Measurements from ENCODE around the gene TIGIT.

The TIGIT gene

DNA sequence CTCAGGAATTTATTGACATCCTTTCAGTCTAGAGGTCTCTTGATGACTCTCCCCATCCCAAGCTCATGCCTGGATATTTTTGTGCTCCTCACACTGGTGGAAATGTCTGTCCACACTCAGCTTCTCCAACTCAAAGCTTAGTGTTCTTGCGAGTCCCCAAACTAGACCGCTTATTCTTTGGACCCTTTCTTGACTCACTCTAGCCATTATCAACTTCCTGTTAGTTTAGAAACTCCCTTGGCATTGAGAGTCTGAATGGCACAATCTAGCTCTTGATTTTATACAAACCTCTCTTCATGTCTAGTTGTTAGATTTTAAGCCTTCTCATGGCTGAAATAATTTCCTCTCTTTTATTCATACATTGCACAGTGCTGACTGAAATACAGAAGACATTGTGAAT is 19.6 kb downstream of the TIGIT start:
- no peak for DNase-seq

GRCh38 chr3:114314282-114314681 is 20.5 kb downstream of the TIGIT start:
- no peak for DNase-seq

- no peak for DNase-seq
Observed at GRCh38 chr3:114318295-114318694, 24.5 kb downstream of the TIGIT start.

DNA sequence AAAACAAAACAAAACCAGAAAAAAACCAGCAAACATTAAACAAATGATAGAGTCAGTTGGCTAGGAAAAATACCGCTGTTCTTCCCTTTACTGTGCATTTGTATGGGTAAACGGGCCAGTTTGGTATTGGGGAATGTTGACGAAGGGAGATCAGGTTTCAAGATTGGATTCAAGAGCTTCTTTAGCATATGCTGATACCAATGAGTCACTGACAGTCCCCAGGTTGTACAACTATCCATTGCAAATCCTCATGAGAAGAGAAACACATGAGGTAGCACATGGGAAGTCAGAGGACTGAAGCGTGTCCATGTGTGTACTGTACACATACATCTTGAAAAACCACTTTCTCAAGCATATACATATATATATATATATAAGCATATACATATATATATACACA is 25.6 kb downstream of the TIGIT start:
- DNase-seq: no peak

- no peak for DNase-seq
Observed at GRCh38 chr3:114320246-114320645, 26.4 kb downstream of the TIGIT start.

DNA sequence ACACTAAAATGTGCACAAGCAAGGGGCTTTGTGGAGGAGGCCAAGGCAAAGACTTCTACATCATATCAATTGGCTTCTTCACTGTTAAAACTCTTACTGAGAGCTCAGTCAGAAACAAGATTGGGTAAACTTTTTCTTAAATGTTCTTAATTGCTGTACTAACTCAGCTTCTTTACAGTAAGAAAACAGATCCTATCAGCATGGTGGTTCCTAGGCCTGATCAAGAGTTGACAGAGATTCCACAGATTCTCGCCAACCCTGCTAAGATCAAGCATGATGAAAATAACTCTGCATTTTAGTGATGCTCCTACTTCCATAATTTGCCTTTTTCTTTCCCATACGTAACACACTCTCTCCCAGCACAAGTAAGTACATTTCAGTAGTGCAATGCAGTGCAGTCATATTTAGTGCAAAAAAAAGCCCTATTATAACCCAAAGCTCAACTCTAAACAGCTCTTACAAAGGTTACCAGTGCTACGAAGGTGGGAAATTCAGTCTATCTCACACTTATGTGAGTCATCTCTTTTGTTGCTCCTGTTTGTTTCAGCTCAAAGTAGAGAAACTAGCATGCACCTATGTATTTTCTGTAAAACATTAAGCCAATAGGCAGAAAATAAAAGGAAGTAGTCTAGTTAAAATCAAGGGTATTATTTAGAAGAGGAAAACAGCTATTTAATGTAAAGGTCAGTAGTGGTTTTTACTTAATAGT is 29.9 kb downstream of the TIGIT start:
- no peak for DNase-seq

DNA sequence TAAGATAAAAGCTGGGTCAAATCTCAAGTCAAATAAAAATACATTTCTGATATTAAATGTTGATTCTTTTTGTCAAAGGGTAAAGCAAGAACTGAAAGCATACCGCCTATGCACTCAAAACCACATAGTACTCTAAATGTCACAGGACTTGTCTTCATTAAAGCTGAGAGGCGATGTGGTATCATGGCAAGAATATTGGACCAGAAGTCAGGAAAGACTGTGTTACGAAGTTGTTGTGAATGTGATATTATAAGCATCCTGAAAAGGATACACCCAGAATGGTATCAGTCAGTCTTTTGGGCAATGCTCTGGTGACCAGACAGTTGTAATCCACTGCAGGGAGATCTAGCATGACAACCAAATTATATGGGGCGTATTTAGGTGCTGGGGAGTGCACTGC is 33.8 kb downstream of the TIGIT start:
- no peak for DNase-seq

- DNase-seq: no peak
Observed at GRCh38 chr3:114328345-114328744, 34.5 kb downstream of the TIGIT start.

DNA sequence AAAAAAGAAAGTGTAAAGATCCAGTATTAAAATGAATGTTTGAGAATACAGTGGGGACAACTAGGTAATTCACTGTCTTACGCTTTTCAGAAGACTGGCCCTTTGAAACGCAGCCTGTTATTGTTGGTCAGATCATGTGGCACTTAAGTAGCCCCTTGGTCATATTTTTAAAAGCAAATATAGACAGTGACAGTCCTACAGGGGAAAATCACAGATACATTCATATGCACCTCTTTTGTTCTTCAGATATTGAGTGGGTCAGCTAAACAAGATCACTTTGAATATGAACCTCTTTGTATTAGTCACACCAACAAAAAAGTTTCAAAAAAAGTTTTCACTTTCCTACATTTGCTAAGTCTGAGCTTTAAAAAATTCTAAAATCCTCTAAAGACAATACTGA is 36.0 kb downstream of the TIGIT start:
- no peak for DNase-seq

- no peak for DNase-seq
Observed at GRCh38 chr3:114331007-114331406, 37.2 kb downstream of the TIGIT start.

- DNase-seq: no peak
Observed at GRCh38 chr3:114331710-114332109, 37.9 kb downstream of the TIGIT start.

- DNase-seq: no peak
Observed at GRCh38 chr3:114332342-114333179, 38.7 kb downstream of the TIGIT start.

GRCh38 chr3:114333180-114333922 is 39.5 kb downstream of the TIGIT start:
- DNase-seq: no peak

- no peak for DNase-seq
Observed at GRCh38 chr3:114333923-114334240, 40.1 kb downstream of the TIGIT start.

- no peak for DNase-seq
Observed at GRCh38 chr3:114336122-114336697, 42.4 kb downstream of the TIGIT start.

GRCh38 chr3:114336857-114337256 is 43.0 kb downstream of the TIGIT start:
- no peak for DNase-seq

- no peak for DNase-seq
Observed at GRCh38 chr3:114338651-114339357, 45.0 kb downstream of the TIGIT start.

- no peak for DNase-seq
Observed at GRCh38 chr3:114344492-114344891, 50.7 kb downstream of the TIGIT start.

DNA sequence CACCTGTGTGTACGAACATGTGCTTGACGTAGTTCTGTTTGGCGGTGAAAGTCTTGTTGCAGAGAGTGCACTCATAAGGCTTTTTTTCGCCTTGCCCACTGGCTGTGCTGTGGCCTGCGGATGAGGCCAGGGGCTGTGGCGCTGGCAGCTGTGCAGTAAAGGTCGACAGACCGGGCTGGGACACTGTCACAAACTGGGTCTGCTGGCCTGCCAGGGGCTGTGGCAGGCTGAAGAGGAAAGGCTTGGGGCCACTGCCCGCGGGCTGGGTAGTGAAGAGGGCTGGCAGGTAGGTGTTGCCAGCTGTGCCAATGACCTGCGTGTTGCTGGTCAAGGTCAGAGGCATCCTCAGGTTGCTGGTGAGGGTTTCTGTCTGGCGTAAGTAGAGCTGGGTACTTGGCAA is 56.4 kb downstream of the TIGIT start:
- no peak for DNase-seq

DNA sequence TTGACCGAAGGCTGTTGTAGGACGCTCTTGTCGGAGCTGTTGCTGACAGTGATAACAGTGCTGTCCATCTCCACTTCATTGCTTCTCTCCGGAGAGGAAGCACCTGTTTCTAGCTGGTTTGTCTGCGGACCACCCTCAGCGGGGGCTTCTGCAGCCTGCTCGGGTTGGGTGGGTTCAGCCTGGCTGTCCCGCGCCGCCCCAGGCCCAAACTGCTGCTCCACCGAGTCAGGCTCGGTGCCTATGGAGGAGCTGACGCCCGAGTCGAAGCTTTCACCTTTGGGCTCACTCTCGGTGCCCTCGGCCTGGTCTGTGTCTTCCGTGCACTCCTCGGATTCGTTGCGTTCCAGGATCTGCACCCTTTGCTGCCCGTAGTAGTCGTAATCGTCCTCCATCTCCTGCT is 56.9 kb downstream of the TIGIT start:
- no peak for DNase-seq

- no peak for DNase-seq
Observed at GRCh38 chr3:114351123-114351821, 57.4 kb downstream of the TIGIT start.

- no peak for DNase-seq
Observed at GRCh38 chr3:114351822-114352145, 58.0 kb downstream of the TIGIT start.

Data from T-helper 9 cell (primary cell).